Suprapubic skin (tissue), 3 donors: ENCODE results near the gene PLD3.

ENCODE experiments used
- POLR2A ChIP-seq, 2 donors: fragments of 450-650 bp; IDR thresholded peaks; one replicate each; pipeline ENCODE4 v1.6.1; 2017; ENCODE audit warnings: antibody characterized with exemption in 2 of 2, mild to moderate bottlenecking in 2 of 2, moderate library complexity in 2 of 2
- TF ChIP-seq, protein P1 (sequence below), 2 donors: fragments of 200-600 bp in 1 of 2; fragments of 450-650 bp in 1 of 2; sonication (generic) in 1 of 2; IDR thresholded peaks; one replicate each; pipeline ENCODE4 v1.5.1; 2016 to 2019; ENCODE audit warnings: antibody characterized with exemption in 2 of 2, mild to moderate bottlenecking in 1 of 2, moderate library complexity in 1 of 2

GRCh38 chr19:40398417-40399131, 50.1 kb downstream of the PLD3 start:
- TF ChIP-seq, protein P1, sequence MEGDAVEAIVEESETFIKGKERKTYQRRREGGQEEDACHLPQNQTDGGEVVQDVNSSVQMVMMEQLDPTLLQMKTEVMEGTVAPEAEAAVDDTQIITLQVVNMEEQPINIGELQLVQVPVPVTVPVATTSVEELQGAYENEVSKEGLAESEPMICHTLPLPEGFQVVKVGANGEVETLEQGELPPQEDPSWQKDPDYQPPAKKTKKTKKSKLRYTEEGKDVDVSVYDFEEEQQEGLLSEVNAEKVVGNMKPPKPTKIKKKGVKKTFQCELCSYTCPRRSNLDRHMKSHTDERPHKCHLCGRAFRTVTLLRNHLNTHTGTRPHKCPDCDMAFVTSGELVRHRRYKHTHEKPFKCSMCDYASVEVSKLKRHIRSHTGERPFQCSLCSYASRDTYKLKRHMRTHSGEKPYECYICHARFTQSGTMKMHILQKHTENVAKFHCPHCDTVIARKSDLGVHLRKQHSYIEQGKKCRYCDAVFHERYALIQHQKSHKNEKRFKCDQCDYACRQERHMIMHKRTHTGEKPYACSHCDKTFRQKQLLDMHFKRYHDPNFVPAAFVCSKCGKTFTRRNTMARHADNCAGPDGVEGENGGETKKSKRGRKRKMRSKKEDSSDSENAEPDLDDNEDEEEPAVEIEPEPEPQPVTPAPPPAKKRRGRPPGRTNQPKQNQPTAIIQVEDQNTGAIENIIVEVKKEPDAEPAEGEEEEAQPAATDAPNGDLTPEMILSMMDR (IDR thresholded peaks at IDR 0.05): no peak
- TF ChIP-seq POLR2A (IDR thresholded peaks at IDR 0.05): no peak
